Measurements from ENCODE around the gene EVI5L. TPM values are rescaled to one million over a fixed set of nuclear protein-coding genes. Genes with fewer than 3 reads are reported as not detected.

Gene EVI5L
- total RNA-seq, 1 experiment from 2014 or later: 6.4 TPM

DNA sequence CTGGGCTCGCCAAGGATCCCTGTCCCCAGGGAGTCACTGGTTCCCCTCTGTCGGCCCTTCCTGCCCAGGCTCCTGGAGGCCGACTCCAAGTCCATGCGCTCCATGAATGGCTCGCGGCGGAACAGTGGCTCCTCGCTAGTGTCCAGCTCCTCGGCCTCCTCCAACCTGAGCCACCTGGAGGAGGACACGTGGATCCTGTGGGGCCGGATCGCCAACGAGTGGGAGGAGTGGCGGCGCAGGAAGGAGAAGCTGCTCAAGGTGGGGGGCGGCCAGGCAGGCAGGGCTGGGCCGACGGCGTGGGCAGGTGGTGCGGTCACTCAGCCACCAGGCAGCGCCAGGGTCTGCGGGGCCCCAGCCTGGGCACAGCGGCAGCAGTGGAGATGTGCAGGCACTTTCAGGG, 17.6 kb downstream of the EVI5L start:
- Histone ChIP-seq H3K27ac (ENCODE audit: low read length) (no peak overlapping the region), H3K4me1 (ENCODE audit: control insufficient read depth, insufficient read depth, low read length) (no peaks in the 10 kb centered on the region), H3K4me3 (ENCODE audit: low read depth in 2 of 2, low read length in 2 of 2) (no peak overlapping the region), H3K36me3 (ENCODE audit: control insufficient read depth, insufficient read depth, low read length) (no peaks in the 10 kb centered on the region), H3K9me3 (ENCODE audit: control insufficient read depth, insufficient read depth, low read depth, low read length) (no peaks in the 10 kb centered on the region), H3K27me3 (ENCODE audit: control insufficient read depth, insufficient read depth, low read length) (no peaks in the 10 kb centered on the region)
- BruUV-seq (replicated peaks): no TSS peak
- DNase-seq (ENCODE audit: low read depth, low spot score): no peak
- TF ChIP-seq, protein P1, sequence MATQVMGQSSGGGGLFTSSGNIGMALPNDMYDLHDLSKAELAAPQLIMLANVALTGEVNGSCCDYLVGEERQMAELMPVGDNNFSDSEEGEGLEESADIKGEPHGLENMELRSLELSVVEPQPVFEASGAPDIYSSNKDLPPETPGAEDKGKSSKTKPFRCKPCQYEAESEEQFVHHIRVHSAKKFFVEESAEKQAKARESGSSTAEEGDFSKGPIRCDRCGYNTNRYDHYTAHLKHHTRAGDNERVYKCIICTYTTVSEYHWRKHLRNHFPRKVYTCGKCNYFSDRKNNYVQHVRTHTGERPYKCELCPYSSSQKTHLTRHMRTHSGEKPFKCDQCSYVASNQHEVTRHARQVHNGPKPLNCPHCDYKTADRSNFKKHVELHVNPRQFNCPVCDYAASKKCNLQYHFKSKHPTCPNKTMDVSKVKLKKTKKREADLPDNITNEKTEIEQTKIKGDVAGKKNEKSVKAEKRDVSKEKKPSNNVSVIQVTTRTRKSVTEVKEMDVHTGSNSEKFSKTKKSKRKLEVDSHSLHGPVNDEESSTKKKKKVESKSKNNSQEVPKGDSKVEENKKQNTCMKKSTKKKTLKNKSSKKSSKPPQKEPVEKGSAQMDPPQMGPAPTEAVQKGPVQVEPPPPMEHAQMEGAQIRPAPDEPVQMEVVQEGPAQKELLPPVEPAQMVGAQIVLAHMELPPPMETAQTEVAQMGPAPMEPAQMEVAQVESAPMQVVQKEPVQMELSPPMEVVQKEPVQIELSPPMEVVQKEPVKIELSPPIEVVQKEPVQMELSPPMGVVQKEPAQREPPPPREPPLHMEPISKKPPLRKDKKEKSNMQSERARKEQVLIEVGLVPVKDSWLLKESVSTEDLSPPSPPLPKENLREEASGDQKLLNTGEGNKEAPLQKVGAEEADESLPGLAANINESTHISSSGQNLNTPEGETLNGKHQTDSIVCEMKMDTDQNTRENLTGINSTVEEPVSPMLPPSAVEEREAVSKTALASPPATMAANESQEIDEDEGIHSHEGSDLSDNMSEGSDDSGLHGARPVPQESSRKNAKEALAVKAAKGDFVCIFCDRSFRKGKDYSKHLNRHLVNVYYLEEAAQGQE (IDR thresholded peaks at IDR 0.05; ENCODE audit: insufficient read depth in 1 of 2, low read depth in 2 of 2, low read length in 1 of 2): no peak
- TF ChIP-seq SIN3A (IDR thresholded peaks at IDR 0.05; ENCODE audit: borderline replicate concordance, insufficient read depth, low read depth, low read length) (no peak), TCF7L2 (IDR thresholded peaks at IDR 0.05; ENCODE audit: low read depth, low read length) (no peak), POLR2AphosphoS5 (IDR thresholded peaks at IDR 0.05; ENCODE audit: low read depth, low read length) (no peak)
- TF ChIP-seq, protein P2, sequence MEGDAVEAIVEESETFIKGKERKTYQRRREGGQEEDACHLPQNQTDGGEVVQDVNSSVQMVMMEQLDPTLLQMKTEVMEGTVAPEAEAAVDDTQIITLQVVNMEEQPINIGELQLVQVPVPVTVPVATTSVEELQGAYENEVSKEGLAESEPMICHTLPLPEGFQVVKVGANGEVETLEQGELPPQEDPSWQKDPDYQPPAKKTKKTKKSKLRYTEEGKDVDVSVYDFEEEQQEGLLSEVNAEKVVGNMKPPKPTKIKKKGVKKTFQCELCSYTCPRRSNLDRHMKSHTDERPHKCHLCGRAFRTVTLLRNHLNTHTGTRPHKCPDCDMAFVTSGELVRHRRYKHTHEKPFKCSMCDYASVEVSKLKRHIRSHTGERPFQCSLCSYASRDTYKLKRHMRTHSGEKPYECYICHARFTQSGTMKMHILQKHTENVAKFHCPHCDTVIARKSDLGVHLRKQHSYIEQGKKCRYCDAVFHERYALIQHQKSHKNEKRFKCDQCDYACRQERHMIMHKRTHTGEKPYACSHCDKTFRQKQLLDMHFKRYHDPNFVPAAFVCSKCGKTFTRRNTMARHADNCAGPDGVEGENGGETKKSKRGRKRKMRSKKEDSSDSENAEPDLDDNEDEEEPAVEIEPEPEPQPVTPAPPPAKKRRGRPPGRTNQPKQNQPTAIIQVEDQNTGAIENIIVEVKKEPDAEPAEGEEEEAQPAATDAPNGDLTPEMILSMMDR (IDR thresholded peaks at IDR 0.05): no peak
- CTCF ChIA-PET: no interaction called here
- in situ Hi-C loops (cut with HindIII; ENCODE audit: low pct_unique_long_range_greater_than_20kb, low sequenced_read_pairs) (no loop called here), intact Hi-C loops (cut with micrococcal nuclease; ENCODE audit: unreplicated experiment) (no loop called here)
- POLR2A ChIA-PET: no interaction called here
- no peak for ATAC-seq

DNA sequence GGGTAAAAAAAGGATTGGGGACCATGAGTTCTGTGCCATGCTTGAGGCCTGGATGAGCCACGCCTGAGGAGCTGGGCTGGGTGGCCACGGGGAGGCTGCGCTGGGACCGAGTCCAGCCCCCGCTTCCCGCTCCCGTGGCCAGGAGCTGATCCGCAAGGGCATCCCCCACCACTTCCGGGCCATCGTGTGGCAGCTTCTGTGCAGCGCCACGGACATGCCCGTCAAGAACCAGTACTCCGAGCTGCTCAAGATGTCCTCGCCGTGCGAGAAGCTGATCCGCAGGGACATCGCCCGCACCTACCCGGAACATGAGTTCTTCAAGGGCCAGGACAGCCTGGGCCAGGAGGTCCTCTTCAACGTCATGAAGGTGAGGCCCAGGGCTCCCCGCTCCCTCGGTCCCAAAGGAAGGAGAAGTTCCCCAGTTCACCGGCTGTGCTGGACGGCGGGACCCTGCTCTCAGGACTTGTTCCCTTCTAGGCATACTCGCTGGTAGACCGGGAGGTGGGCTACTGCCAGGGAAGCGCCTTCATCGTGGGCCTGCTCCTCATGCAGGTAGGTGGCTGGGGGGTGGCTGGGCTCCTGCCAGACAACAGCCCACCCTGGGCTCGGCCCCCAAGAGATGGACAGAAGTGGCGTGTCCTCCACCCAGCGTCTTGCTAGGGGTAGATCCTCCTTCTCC, 18.9 kb downstream of the EVI5L start:
- H3K27me3 ChIP-seq (ENCODE audit: control insufficient read depth, insufficient read depth, low read length): no peaks in the 10 kb centered on the region
- CTCF ChIA-PET: interaction anchor here (0.7 kb wide), 1 partner anchor 265 kb away, joined by 3 read pairs; no protein-coding TSS in a partner anchor
- no peaks in the 10 kb centered on the region; the same call in 1 of the 2 replicates for H3K4me1 ChIP-seq (ENCODE audit: control insufficient read depth, insufficient read depth, low read length)
- ATAC-seq (no peak), DNase-seq (ENCODE audit: low read depth, low spot score) (no peak)
- TF ChIP-seq, protein P2 (IDR thresholded peaks at IDR 0.05): no peak
- no peak for TF ChIP-seq SIN3A (IDR thresholded peaks at IDR 0.05; ENCODE audit: borderline replicate concordance, insufficient read depth, low read depth, low read length)
- H3K27ac ChIP-seq (ENCODE audit: low read length): no peak overlapping the region
- POLR2A ChIA-PET: no interaction called here
- intact Hi-C loops (cut with micrococcal nuclease; ENCODE audit: unreplicated experiment): no loop called here
- no peak overlapping the region for H3K4me3 ChIP-seq (ENCODE audit: low read depth in 2 of 2, low read length in 2 of 2)
- no peaks in the 10 kb centered on the region for H3K36me3 ChIP-seq (ENCODE audit: control insufficient read depth, insufficient read depth, low read length)
- no peaks in the 10 kb centered on the region for H3K9me3 ChIP-seq (ENCODE audit: control insufficient read depth, insufficient read depth, low read depth, low read length)
- in situ Hi-C loops (cut with HindIII; ENCODE audit: low pct_unique_long_range_greater_than_20kb, low sequenced_read_pairs): no loop called here
- no TSS peak for BruUV-seq (replicated peaks)

Data from Panc1 (cell line).